Stimulated activated CD4-positive, alpha-beta T cell treated with anti-CD3 and anti-CD28 coated beads, TNF-alpha, amount 100 ng/mL, for 24 hours (primary cell): ENCODE results near the gene UGT1A8.
"Not testable (repeated sequence)": the region's sequence is repeated elsewhere in the genome, so short reads cannot be mapped to it uniquely, and the experiment has no call there.

Experiments
- DNase-seq, 3 experiments: peaks; one replicate each; pipeline ENCODE4 v3.0.0-alpha.2; 2020; ENCODE audit warnings: low read depth in 3 of 3

UGT1A8 gene

GRCh38 chr2:233714121-233714520 is 96.7 kb downstream of the UGT1A8 start:
- DNase-seq, result no peak

DNA sequence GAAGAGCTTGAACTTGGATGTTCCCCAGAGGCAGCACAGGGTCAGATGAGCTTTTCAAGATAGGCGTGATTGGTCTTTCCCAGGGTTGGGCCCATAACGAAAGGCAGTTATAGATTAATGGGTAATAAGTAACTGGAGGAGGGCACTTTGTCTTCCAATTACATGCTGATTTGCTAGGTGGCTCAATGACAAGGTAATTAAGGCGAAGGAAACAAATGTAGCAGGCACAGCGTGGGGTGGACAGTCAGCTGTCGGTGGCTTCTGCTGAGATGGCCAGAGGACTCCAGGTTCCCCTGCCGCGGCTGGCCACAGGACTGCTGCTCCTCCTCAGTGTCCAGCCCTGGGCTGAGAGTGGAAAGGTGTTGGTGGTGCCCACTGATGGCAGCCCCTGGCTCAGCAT is 101.1 kb downstream of the UGT1A8 start, which contains the start of gene UGT1A4:
TSS of gene UGT1A4 (plus strand) at position 185 of the 400 bp plus-strand sequence. CDS start at position 270, 85 bp downstream.
- DNase-seq, result no peak

- no peak for DNase-seq
Measured at GRCh38 chr2:233728723-233729301, 111.4 kb downstream of the UGT1A8 start, which contains the start of gene UGT1A3. Gene UGT1A3, plus strand, starts transcription at chr2:233729042. Its CDS starts 85 bp downstream, at chr2:233729127.

- not testable (repeated sequence) for DNase-seq
Measured at GRCh38 chr2:233736868-233737653, 119.6 kb downstream of the UGT1A8 start.

DNA sequence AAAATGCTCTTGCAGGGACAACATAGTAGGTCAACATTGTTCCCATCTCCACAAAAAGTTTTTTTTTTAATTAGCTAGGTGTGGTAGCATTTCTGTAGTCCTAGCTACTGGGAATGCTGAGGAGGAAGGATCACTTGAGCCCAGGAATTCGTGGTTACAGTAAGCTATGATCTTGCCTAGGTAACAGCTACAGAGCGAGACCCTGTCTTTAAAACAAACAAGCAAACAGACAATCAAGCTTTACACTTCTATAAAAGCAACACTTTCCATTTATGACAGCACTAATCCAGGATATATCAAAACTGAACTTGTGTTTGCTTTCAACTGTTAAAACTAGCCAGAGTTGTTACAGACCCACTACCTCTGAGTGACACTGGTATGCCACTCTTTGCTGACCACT is 123.4 kb downstream of the UGT1A8 start:
- DNase-seq, result no peak

DNA sequence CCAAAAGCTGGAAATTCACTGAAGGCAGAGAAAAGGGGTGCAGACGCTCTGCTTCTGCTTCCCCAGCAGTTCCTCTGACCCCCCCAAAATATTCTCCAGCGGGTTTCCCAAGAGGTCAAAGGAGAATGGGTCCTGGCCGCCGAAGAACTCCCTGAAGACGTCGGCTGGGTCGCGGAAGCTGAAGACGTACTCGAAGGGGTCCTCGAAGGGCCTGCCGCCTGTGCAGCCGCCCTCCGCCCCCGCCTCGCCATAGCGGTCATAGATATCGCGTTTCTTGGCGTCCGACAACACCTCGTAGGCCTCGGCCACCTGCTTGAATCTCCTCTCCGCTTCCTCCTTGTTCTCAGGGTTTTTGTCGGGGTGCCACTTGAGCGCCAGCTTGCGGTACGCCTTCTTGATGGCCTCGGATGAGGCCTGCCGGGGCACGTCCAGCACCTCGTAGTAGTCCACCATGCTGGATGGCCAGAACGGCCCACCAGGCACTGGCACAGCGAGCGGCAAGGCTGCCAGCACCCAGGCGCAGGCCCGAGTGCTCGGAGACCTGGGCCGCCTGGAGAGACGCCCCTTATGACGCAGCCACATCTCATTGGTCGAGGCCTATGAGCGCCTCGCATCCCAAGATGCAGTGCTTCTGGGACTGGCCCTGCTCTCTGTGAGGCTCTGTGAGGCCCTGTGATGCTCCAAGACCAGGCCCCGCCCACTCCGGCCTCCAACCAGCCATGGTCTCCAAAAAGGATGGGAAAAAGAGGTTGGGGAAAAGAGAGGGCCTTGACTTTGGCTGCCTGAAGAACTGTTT is 126.2 kb downstream of the UGT1A8 start:
- no peak for DNase-seq

DNA sequence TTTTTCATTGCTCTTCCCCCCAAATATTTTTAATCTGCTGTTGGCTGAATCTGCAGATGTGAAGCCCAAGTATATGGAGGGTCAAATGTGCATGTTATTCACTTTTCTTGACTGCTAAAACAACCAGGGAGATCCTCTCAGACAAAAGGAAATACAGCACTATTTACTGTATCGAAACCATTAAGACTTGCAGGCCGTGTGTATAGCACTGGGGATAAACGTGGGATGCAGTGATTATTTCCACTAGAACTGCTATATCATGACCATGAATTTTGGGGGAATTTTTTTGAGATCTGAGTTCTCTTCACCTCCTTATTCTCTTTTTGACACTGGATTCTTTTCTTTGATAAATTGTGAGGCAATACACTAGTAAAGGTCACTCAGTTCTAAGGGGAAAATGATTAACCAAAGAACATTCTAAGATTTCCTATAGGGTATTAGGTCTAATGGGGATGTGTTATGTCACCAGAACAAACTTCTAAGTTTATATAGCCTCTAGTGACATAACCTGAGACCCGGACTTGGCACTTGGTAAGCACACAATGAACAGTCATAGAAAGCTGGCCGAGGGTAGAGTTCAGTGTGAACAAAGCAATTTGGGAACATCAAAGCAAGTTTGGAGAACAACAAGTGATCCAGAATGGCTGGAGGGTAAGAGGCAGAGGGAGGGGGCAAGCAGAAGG is 127.8 kb downstream of the UGT1A8 start:
- no peak for DNase-seq

DNA sequence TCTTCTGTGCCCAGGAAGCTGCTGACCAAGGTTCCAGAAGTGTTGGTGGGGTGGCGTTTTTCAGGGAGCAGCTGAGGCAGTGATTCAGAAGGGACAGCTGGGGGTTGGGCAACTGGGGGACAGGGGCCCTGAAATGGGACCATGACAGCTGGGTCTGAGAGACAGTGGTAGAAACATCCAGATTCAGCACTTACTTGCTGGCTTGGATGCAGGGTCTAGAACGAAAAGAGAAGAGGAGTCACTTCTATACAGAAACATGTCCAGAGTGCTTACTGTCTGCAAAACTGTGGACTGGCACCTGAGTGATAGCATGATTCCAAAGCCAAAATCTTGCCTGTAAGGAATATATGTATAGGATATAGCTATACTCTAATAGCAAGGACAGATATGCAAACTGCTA is 128.4 kb downstream of the UGT1A8 start:
- not testable (repeated sequence) for DNase-seq

DNA sequence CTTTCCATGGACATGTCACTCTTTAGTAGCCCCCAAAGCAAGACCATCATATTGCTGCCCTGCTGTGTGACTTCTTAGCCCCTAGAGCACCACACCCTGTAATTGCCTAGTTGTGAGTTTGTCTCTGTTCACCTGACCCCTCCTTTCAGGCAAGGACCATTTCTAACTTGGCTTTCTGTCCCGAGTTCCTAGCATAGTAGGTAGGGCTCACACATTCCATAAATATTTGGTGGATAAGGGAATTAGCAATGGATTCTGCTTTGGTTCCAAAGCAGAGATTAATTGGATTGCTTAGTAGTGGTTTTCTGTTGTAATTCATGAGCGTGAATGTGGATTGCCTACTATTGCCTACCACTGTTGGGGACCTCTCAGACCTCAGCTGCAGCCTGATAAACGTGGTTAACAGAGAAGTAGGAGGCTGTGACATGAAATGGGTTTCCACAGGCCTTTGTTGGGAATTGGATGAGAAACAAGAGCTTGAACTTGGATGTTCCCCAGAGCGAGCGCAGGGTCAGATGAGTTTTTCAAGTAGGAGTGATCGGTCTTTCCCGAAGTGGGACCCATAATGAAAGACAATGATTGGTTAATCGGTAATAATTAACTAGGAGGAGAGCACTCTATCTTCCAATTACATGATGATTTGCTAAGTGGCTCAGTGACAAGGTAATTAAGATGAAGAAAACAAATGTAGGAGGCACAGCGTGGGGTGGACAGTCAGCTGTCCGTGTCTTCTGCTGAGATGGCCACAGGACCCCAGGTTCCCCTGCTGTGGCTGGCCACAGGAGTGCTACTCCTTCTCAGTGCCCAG is 129.2 kb downstream of the UGT1A8 start:
- no peak for DNase-seq

DNA sequence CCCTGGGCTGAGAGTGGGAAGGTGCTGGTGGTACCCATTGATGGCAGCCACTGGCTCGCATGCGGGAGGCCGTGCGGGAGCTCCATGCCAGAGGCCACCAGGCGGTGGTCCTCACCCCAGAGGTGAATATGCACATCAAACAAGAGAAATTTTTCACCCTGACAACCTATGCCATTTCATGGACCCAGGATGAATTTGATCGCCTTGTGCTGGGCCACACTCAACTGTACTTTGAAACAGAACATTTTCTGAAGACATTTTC is 129.8 kb downstream of the UGT1A8 start:
- DNase-seq, result no peak

DNA sequence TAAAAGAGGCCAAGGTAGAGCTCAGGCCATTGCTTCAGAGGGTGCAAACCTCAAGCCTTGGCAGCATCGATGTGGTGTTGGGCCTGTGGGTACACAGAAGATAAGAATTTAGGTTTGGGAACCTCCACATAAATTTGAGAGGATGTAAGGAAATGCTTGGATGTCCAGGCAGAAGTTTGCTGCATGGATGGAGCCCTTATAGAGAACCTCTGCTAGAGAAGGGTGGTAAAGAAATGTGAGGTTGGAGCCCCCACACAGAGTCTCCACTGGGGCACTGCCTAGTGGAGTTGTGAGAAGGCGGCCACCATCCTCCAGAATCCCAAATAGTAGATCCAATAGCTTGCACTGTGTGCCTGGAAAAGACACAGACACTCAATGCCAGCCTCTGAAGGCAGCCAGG is 133.3 kb downstream of the UGT1A8 start:
- DNase-seq, result not testable (repeated sequence)

- not testable (repeated sequence) for DNase-seq
Measured at GRCh38 chr2:233751212-233752009, 134.0 kb downstream of the UGT1A8 start.

DNA sequence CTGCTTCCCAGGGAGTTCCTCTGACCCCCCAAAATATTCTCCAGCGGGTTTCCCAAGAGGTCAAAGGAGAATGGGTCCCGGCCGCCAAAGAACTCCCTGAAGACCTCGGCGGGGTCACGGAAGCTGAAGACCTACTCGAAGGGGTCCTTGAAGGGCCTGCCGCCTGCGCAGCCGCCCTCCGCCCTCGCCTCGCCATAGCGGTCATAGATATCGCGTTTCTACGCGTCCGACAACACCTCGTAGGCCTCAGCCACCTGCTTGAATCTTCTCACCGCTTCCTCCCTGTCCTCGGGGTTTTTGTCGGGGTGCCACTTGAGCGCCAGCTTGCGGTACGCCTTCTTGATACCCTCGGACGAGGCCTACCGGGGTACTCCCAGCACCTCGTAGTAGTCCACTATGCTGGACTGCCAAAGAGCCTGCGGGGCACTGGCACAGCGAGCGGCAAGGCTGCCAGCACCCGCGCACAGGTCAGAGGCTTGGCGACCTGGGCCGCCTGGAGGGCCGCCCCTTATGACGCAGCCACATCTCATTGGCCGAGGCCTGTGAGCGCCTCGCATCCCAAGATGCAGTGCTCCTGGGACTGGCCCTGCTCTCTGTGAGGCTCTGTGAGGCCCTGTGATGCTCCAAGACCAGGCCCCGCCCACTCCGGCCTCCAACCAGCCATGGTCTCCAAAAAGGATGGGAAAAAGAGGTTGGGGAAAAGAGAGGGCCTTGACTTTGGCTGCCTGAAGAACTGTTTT is 137.6 kb downstream of the UGT1A8 start:
- DNase-seq, result no peak

DNA sequence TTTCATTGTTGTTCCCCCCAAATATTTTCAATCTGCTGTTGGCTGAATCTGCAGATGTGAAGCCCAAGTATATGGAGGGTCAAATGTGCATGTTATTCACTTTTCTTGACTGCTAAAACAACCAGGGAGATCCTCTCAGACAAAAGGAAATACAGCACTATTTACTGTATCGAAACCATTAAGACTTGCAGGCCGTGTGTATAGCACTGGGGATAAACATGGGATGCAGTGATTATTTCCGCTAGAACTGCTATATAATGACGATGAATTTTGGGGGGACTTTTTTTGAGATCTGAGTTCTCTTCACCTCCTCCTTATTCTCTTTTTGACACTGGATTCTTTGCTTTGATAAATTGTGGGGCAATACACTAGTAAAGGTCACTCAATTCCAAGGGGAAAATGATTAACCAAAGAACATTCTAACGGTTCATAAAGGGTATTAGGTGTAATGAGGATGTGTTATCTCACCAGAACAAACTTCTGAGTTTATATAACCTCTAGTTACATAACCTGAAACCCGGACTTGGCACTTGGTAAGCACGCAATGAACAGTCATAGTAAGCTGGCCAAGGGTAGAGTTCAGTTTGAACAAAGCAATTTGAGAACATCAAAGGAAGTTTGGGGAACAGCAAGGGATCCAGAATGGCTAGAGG is 139.1 kb downstream of the UGT1A8 start:
- no peak for DNase-seq

DNA sequence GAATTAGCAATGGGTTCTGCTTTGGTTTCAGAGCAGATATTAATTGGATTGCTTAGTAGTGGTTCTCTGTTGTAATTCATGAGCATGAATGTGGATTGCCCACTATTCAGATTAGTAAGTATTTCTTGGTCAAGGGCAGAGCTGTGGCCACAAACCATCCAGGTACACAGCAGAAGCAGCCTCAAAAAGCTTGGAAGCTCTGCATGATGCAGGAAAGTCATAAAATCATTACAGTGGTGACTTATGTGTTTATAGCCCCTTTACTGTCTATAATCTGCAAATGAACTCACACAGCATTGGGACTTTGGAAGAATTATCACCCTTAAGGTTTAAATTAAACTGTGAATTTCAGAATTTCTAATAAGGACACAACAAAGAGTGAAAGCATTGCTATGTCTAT is 140.7 kb downstream of the UGT1A8 start:
- no peak for DNase-seq

DNA sequence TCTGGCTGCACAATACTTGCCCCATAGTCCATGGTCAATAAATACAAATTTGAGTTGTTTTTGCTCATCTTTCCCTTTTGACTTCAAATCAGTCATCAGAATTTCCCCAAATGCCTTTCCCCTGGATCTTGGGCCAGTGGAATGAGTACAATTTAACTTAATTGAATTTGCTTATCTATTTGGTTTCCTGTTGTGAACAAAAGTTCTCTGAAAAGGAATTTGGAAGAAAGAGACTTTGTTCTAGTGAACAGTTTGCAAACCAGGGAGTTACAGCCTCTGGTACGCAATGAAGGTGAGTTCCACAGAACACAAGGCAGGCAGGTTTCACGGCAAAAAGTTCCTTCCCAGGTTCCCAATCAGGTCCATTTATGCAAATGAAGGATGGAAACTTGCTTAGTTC is 141.4 kb downstream of the UGT1A8 start:
- no peak for DNase-seq

GRCh38 chr2:233760043-233760442 is 142.6 kb downstream of the UGT1A8 start, which contains the start of gene UGT1A1:
Gene UGT1A1, plus strand, starts transcription at chr2:233760270. Its CDS starts 18 bp downstream, at chr2:233760288.
- DNase-seq, result no peak

- DNase-seq, result no peak
Measured at GRCh38 chr2:233761040-233761769, 143.8 kb downstream of the UGT1A8 start.
